ENCODE results near the gene NTRK2. TPM values are rescaled to one million over a fixed set of nuclear protein-coding genes. Genes with fewer than 3 reads are reported as not detected.
A peak's percentile ranks its signal among the peaks of the same experiment; 100 is the strongest.

The NTRK2 gene
- total RNA-seq, 1 donor from 2014 or later = 0.02 TPM

DNA sequence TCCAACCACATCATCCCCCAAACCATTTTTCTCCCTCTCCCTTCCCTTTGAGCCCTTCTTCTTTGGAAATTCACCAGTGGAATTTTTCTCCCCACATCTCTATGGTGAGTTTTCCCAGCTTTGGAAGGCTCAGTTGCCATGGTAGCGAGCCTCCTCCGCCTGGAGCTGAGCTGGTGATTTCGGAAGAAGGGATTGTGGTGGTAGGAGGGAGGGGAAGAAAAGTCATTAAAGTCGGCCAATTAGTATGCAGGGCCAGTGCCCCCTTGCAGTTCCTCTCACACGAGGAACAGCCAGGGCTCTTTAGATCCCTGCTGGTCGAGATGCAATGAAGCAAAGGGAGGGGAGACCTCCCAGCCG lies 322.0 kb downstream of the NTRK2 start:
- no peak overlapping the region for H3K4me3 ChIP-seq
- Mint-ChIP-seq H3K27ac (peak overlapping the region; percentile 50), H3K4me3 (no peak overlapping the region), H3K36me3 (no peaks in the 10 kb centered on the region), H3K9me3 (no peaks in the 10 kb centered on the region), H3K27me3 (ENCODE audit: insufficient read depth, low read depth) (peaks cover 2% of the 10 kb centered on the region), H3K4me1 (peaks cover 28% of the 10 kb centered on the region)
- no peak overlapping the region for H2AFZ ChIP-seq (replicated peaks)
- H4K20me1 ChIP-seq (ENCODE audit: low read depth) = no peaks in the 10 kb centered on the region
- H3K9me3 ChIP-seq (ENCODE audit: low read depth) = no peaks in the 10 kb centered on the region
- H3K27ac ChIP-seq = no peak overlapping the region
- DNase-seq (ENCODE audit: low spot score) = peak; percentile 21
- no peaks in the 10 kb centered on the region for H3K36me3 ChIP-seq
- no peaks in the 10 kb centered on the region for H3F3A ChIP-seq (ENCODE audit: low read depth)
- H3K79me2 ChIP-seq (ENCODE audit: low read depth) = no peaks in the 10 kb centered on the region
- no peaks in the 10 kb centered on the region for H3K27me3 ChIP-seq
- peak overlapping the region; percentile 38 for H3K4me2 ChIP-seq
- no peak overlapping the region for H3K9ac ChIP-seq
- TF ChIP-seq EZH2phosphoT487 (IDR thresholded peaks at IDR 0.05) (no peak), EZH2 (IDR thresholded peaks at IDR 0.05) (no peak)
- TF ChIP-seq, protein P1, sequence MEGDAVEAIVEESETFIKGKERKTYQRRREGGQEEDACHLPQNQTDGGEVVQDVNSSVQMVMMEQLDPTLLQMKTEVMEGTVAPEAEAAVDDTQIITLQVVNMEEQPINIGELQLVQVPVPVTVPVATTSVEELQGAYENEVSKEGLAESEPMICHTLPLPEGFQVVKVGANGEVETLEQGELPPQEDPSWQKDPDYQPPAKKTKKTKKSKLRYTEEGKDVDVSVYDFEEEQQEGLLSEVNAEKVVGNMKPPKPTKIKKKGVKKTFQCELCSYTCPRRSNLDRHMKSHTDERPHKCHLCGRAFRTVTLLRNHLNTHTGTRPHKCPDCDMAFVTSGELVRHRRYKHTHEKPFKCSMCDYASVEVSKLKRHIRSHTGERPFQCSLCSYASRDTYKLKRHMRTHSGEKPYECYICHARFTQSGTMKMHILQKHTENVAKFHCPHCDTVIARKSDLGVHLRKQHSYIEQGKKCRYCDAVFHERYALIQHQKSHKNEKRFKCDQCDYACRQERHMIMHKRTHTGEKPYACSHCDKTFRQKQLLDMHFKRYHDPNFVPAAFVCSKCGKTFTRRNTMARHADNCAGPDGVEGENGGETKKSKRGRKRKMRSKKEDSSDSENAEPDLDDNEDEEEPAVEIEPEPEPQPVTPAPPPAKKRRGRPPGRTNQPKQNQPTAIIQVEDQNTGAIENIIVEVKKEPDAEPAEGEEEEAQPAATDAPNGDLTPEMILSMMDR (IDR thresholded peaks at IDR 0.05) = no peak
- peaks cover 22% of the 10 kb centered on the region for H3K4me1 ChIP-seq

DNA sequence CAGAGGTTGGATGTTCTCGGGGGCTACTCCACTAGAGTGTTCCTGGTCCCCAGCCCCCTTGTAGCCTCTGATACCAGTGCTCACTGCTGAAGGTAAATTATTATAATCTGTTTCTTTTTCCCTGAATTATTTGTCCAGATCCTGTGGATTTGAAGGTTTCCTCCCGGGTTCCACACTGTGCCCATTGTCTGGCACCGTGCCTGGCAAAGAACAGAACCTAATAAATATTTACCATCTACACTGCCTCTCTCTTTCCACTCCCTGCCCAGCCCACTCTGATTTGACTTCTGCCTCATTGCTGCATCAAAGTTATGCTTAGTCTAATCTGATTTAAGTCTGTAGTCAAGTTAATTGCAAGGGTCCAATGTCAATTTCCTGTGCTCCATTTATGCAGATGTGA lies 322.9 kb downstream of the NTRK2 start:
- Histone ChIP-seq H3K27me3 (no peaks in the 10 kb centered on the region), H3F3A (ENCODE audit: low read depth) (no peaks in the 10 kb centered on the region), H3K4me3 (no peak overlapping the region), H3K4me2 (no peak overlapping the region), H3K9ac (no peak overlapping the region), H3K79me2 (ENCODE audit: low read depth) (no peaks in the 10 kb centered on the region), H3K9me3 (ENCODE audit: low read depth) (no peaks in the 10 kb centered on the region), H3K27ac (no peak overlapping the region), H3K36me3 (no peaks in the 10 kb centered on the region), H3K4me1 (peaks cover 22% of the 10 kb centered on the region), H2AFZ (replicated peaks) (no peak overlapping the region), H4K20me1 (ENCODE audit: low read depth) (no peaks in the 10 kb centered on the region)
- no peak for TF ChIP-seq EZH2 (IDR thresholded peaks at IDR 0.05)
- TF ChIP-seq, protein P1 (IDR thresholded peaks at IDR 0.05) = no peak
- no peak for TF ChIP-seq EZH2phosphoT487 (IDR thresholded peaks at IDR 0.05)
- Mint-ChIP-seq H3K9me3 (peaks cover 1% of the 10 kb centered on the region), H3K27ac (no peak overlapping the region), H3K4me3 (no peak overlapping the region), H3K36me3 (no peaks in the 10 kb centered on the region), H3K4me1 (peaks cover 29% of the 10 kb centered on the region), H3K27me3 (ENCODE audit: insufficient read depth, low read depth) (peaks cover 3% of the 10 kb centered on the region)
- no peak for DNase-seq (ENCODE audit: low spot score)

DNA sequence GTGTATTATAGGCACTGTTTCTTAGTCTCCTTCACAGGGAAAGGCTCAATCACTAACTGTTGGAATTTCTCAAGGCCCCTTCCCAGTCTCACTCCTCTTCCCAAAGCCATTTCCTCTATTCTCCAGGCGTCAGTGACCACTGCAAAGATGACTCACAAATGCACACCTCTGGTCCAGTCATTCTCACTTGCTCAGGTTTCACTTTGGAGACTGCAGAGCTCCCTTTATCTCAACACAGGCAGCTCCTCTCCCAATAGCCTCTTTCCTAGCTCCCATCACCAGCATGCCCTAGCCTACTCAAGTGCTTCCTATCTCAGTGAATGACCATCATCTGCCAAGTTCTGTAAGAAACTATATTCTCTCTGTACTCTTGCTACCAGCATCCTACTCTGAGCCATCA lies 323.6 kb downstream of the NTRK2 start:
- TF ChIP-seq EZH2phosphoT487 (IDR thresholded peaks at IDR 0.05) = no peak
- TF ChIP-seq EZH2 (IDR thresholded peaks at IDR 0.05) = no peak
- TF ChIP-seq, protein P1 (IDR thresholded peaks at IDR 0.05) = no peak
- H3K36me3 Mint-ChIP-seq = no peaks in the 10 kb centered on the region
- H3K9me3 Mint-ChIP-seq = peaks cover 2% of the 10 kb centered on the region
- no peaks in the 10 kb centered on the region for H3K79me2 ChIP-seq (ENCODE audit: low read depth)
- H3K4me1 ChIP-seq = peaks cover 22% of the 10 kb centered on the region
- H2AFZ ChIP-seq (replicated peaks) = no peak overlapping the region
- H3K27me3 Mint-ChIP-seq (ENCODE audit: insufficient read depth, low read depth) = peaks cover 5% of the 10 kb centered on the region
- H3K9me3 ChIP-seq (ENCODE audit: low read depth) = no peaks in the 10 kb centered on the region
- H3K9ac ChIP-seq = no peak overlapping the region
- no peak overlapping the region for H3K27ac ChIP-seq
- H3K4me1 Mint-ChIP-seq = peaks cover 31% of the 10 kb centered on the region
- no peaks in the 10 kb centered on the region for H3K36me3 ChIP-seq
- no peak overlapping the region for H3K4me3 ChIP-seq
- DNase-seq (ENCODE audit: low spot score) = no peak
- H3F3A ChIP-seq (ENCODE audit: low read depth) = no peaks in the 10 kb centered on the region
- no peaks in the 10 kb centered on the region for H3K27me3 ChIP-seq
- H3K4me3 Mint-ChIP-seq = no peak overlapping the region
- no peaks in the 10 kb centered on the region for H4K20me1 ChIP-seq (ENCODE audit: low read depth)
- no peak overlapping the region for H3K27ac Mint-ChIP-seq
- no peak overlapping the region for H3K4me2 ChIP-seq

Measured in neural progenitor cell (in vitro differentiated cells).